H9 (cell line): ENCODE results near the gene HMGN2. TPM values are rescaled to one million over a fixed set of nuclear protein-coding genes. Genes with fewer than 3 reads are reported as not detected.

Source experiments
- DNase-seq: peaks from one replicate; pipeline ENCODE4 v3.0.0-alpha.2; 2017
- H2AFZ ChIP-seq: one replicate; pipeline ENCODE4 v1.6.1; 2013; ENCODE audit warnings: mild to moderate bottlenecking, low read length, control low read depth, moderate library complexity
- H2AK5ac ChIP-seq: 2 replicates; pipeline ENCODE4 v1.6.1; 2013; ENCODE audit warnings: low read length, control low read depth, mixed read lengths; ENCODE audit not compliant: insufficient read length
- H2BK120ac ChIP-seq: one replicate; pipeline ENCODE4 v1.6.1; 2013; ENCODE audit warnings: low read depth, mild to moderate bottlenecking, low read length, control low read depth, inconsistent platforms; ENCODE audit not compliant: poor library complexity, severe bottlenecking
- H2BK12ac ChIP-seq: 2 replicates; pipeline ENCODE4 v1.6.1; 2013; ENCODE audit warnings: low read length, control low read depth, mixed read lengths, low read depth; ENCODE audit not compliant: insufficient read length
- H2BK15ac ChIP-seq: 2 replicates; pipeline ENCODE4 v1.6.1; 2013; ENCODE audit warnings: low read depth, low read length, control low read depth
- H2BK20ac ChIP-seq: one replicate; pipeline ENCODE4 v1.6.1; 2013; ENCODE audit warnings: low read depth, mild to moderate bottlenecking, low read length, control low read depth, inconsistent platforms; ENCODE audit not compliant: poor library complexity, severe bottlenecking
- H2BK5ac ChIP-seq: 2 replicates; pipeline ENCODE4 v1.6.1; 2013; ENCODE audit warnings: low read length, control low read depth, mixed read lengths; ENCODE audit not compliant: insufficient read length
- H3K14ac ChIP-seq: 2 replicates; pipeline ENCODE4 v1.6.1; 2013; ENCODE audit warnings: low read length, control low read depth; ENCODE audit not compliant: insufficient read depth
- H3K18ac ChIP-seq: 2 replicates; pipeline ENCODE4 v1.6.1; 2013; ENCODE audit warnings: low read depth, mild to moderate bottlenecking, mixed read lengths, low read length, control low read depth; ENCODE audit not compliant: insufficient read length
- H3K23ac ChIP-seq: 2 replicates; pipeline ENCODE4 v1.6.1; 2013; ENCODE audit warnings: low read length, control low read depth, mixed read lengths, low read depth; ENCODE audit not compliant: insufficient read length
- H3K23me2 ChIP-seq: 2 replicates; pipeline ENCODE4 v1.6.1; 2013; ENCODE audit warnings: low read depth, mild to moderate bottlenecking, mixed read lengths, low read length, control low read depth; ENCODE audit not compliant: insufficient read length, poor library complexity, severe bottlenecking
- H3K27ac ChIP-seq: 2 replicates; pipeline ENCODE4 v1.5.1; 2013; ENCODE audit warnings: low read length, control low read depth, mixed read lengths, low read depth; ENCODE audit not compliant: insufficient read length
- H3K27me3 ChIP-seq: 2 replicates; pipeline ENCODE4 v1.6.1; 2013; ENCODE audit warnings: low read length, control low read depth, inconsistent platforms; ENCODE audit not compliant: insufficient read depth
- H3K4ac ChIP-seq: 2 replicates; pipeline ENCODE4 v1.6.1; 2013; ENCODE audit warnings: low read depth, mild to moderate bottlenecking, control low read depth, inconsistent platforms, low read length, moderate library complexity
- H3K4me1 ChIP-seq: 2 replicates; pipeline ENCODE4 v1.6.1; 2013; ENCODE audit warnings: low read length, control low read depth, inconsistent platforms; ENCODE audit not compliant: insufficient read depth
- H3K4me2 ChIP-seq: 2 replicates; pipeline ENCODE4 v1.6.1; 2013; ENCODE audit warnings: low read length, control low read depth, mixed read lengths; ENCODE audit not compliant: insufficient read length, insufficient read depth
- H3K56ac ChIP-seq: 2 replicates; pipeline ENCODE4 v1.6.1; 2013; ENCODE audit warnings: low read depth, mild to moderate bottlenecking, mixed read lengths, low read length, control low read depth; ENCODE audit not compliant: insufficient read length
- H3K79me1 ChIP-seq: 2 replicates; pipeline ENCODE4 v1.6.1; 2013; ENCODE audit warnings: low read depth, mild to moderate bottlenecking, moderate library complexity, low read length, control low read depth, inconsistent platforms; ENCODE audit not compliant: insufficient read depth, poor library complexity, severe bottlenecking
- H3K79me2 ChIP-seq: 2 replicates; pipeline ENCODE4 v1.6.1; 2013; ENCODE audit warnings: low read length, control low read depth, inconsistent platforms; ENCODE audit not compliant: insufficient read depth
- H3K9ac ChIP-seq: 2 replicates; pipeline ENCODE4 v1.6.1; 2013; ENCODE audit warnings: low read length, control low read depth, mixed read lengths; ENCODE audit not compliant: insufficient read length; ENCODE audit errors: extremely low read depth
- H3K9me3 ChIP-seq: one replicate; pipeline ENCODE4 v1.6.1; 2013; ENCODE audit warnings: low read depth, low read length, inconsistent platforms; ENCODE audit not compliant: control insufficient read depth
- H3T11ph ChIP-seq: one replicate; pipeline ENCODE4 v1.6.1; 2013; ENCODE audit warnings: mild to moderate bottlenecking, low read length, control low read depth, inconsistent platforms
- H4K20me1 ChIP-seq: one replicate; pipeline ENCODE4 v1.6.1; 2013; ENCODE audit not compliant: control insufficient read depth, insufficient read length, insufficient read depth
- H4K5ac ChIP-seq: 2 replicates; pipeline ENCODE4 v1.6.1; 2013; ENCODE audit warnings: low read depth, mild to moderate bottlenecking, mixed read lengths, low read length, control low read depth; ENCODE audit not compliant: insufficient read length
- H4K8ac ChIP-seq: replicated peaks from 2 replicates; pipeline ENCODE4 v1.6.1; 2013; ENCODE audit warnings: low read length, control low read depth, mixed read lengths, low read depth; ENCODE audit not compliant: insufficient read length
- H4K91ac ChIP-seq: 2 replicates; pipeline ENCODE4 v1.6.1; 2013; ENCODE audit warnings: low read depth, mild to moderate bottlenecking, moderate library complexity, mixed read lengths, low read length, control low read depth; ENCODE audit not compliant: insufficient read length
- H3K27ac Mint-ChIP-seq, 3 experiments: 2 replicates in 2 of 3; 3 replicates in 1 of 3; pipeline ENCODE4 v1.8.0; 2020 to 2021; ENCODE audit warnings: mixed read lengths in 3 of 3, mild to moderate bottlenecking in 1 of 3, moderate library complexity in 1 of 3
- H3K27me3 Mint-ChIP-seq: 2 replicates; pipeline ENCODE4 v1.8.0; 2021; ENCODE audit warnings: low read depth, mild to moderate bottlenecking, moderate library complexity, mixed read lengths
- H3K36me3 Mint-ChIP-seq, 3 experiments: 2 replicates in 2 of 3; 3 replicates in 1 of 3; pipeline ENCODE4 v1.8.0; 2020 to 2021; ENCODE audit warnings: low read depth in 3 of 3, mixed read lengths in 3 of 3; ENCODE audit not compliant: insufficient read depth in 1 of 3
- H3K4me1 Mint-ChIP-seq, 2 experiments: 2 replicates each; pipeline ENCODE4 v1.8.0; 2020; ENCODE audit warnings: mixed read lengths in 2 of 2
- H3K4me3 Mint-ChIP-seq, 2 experiments: 2 replicates in 1 of 2; 3 replicates in 1 of 2; pipeline ENCODE4 v1.8.0; 2020 to 2021; ENCODE audit warnings: mild to moderate bottlenecking in 2 of 2, mixed read lengths in 2 of 2, moderate library complexity in 1 of 2
- H3K9me3 Mint-ChIP-seq, 2 experiments: 2 replicates in 1 of 2; 3 replicates in 1 of 2; pipeline ENCODE4 v1.8.0; 2020; ENCODE audit warnings: mild to moderate bottlenecking in 2 of 2, mixed read lengths in 2 of 2, moderate library complexity in 1 of 2
- WGBS: extraction: QIAGEN DNeasy Blood & Tissue Kit; methylation state at CpG from one replicate; pipeline ENCODE4 v1.1.7; 2013; ENCODE audit warnings: missing lambda C conversion rate, low lambda C conversion rate, mixed read lengths; ENCODE audit not compliant: insufficient read length; ENCODE audit errors: extremely low coverage; 5-methylcytosine and 5-hydroxymethylcytosine counted together
- total RNA-seq: library from RNA; stranded (reverse); gene quantifications from 2 replicates; pipeline ENCODE4 v1.2.1, GENCODE V29; 2021
- TF ChIP-seq, protein P1 (sequence below): fragments of 200-600 bp; sonication (generic); conservative IDR thresholded peaks from 3 replicates; pipeline ENCODE4 v1.8.0; 2021; ENCODE audit warnings: antibody characterized with exemption, mild to moderate bottlenecking

HMGN2 gene
- total RNA-seq, 1 experiment from 2014 or later: 622 TPM

DNA sequence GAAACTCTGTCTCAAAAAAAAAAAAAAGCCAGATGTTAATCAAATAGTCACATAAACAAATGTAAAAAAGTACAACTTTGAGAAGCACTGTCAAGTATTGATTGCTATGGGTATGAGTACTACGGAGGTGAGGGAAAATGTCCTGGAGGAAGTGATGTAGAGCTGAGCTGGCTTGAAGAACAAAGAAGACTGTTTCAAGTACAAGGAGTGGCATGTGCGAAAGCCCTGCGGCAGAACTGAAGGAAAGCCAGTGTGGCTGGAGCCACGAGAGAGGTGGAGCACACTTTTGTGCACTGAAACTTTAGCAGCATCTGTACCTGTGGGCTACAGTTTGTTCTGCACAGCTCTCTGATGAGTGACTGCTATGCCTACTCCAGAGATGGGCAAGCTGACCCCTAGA lies 51.9 kb downstream of the HMGN2 start:
- H3K27ac Mint-ChIP-seq: no peak overlapping the region
- H3K9me3 Mint-ChIP-seq: no peaks in the 10 kb centered on the region
- H3K23ac ChIP-seq: no peak overlapping the region
- no peak overlapping the region for H3K56ac ChIP-seq
- no peak overlapping the region for H3K27ac ChIP-seq
- H2AK5ac ChIP-seq: no peak overlapping the region
- H3K9ac ChIP-seq: no peak overlapping the region
- H4K8ac ChIP-seq: no peak overlapping the region
- H3K9me3 ChIP-seq: no peaks in the 10 kb centered on the region
- WGBS: no CpG with 5 or more reads among the region's 4 CpGs
- no peaks in the 10 kb centered on the region for H3K79me2 ChIP-seq
- no peak overlapping the region for H3T11ph ChIP-seq
- no peaks in the 10 kb centered on the region for H3K4me1 ChIP-seq
- H3K4me2 ChIP-seq: no peak overlapping the region
- H4K91ac ChIP-seq: no peak overlapping the region
- peaks cover 8 to 14% of the 10 kb centered on the region in 2 experiments for H3K4me1 Mint-ChIP-seq
- no peak overlapping the region for H3K18ac ChIP-seq
- H2AFZ ChIP-seq: no peak overlapping the region
- no peak overlapping the region for H3K4me3 Mint-ChIP-seq
- peaks cover 2% of the 10 kb centered on the region for H3K23me2 ChIP-seq
- no peak overlapping the region for H2BK20ac ChIP-seq
- H3K14ac ChIP-seq: no peak overlapping the region
- TF ChIP-seq, protein P1, sequence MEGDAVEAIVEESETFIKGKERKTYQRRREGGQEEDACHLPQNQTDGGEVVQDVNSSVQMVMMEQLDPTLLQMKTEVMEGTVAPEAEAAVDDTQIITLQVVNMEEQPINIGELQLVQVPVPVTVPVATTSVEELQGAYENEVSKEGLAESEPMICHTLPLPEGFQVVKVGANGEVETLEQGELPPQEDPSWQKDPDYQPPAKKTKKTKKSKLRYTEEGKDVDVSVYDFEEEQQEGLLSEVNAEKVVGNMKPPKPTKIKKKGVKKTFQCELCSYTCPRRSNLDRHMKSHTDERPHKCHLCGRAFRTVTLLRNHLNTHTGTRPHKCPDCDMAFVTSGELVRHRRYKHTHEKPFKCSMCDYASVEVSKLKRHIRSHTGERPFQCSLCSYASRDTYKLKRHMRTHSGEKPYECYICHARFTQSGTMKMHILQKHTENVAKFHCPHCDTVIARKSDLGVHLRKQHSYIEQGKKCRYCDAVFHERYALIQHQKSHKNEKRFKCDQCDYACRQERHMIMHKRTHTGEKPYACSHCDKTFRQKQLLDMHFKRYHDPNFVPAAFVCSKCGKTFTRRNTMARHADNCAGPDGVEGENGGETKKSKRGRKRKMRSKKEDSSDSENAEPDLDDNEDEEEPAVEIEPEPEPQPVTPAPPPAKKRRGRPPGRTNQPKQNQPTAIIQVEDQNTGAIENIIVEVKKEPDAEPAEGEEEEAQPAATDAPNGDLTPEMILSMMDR: no peak
- no peak overlapping the region for H3K4ac ChIP-seq
- H3K79me1 ChIP-seq: no peaks in the 10 kb centered on the region
- no peak overlapping the region for H4K5ac ChIP-seq
- H3K36me3 Mint-ChIP-seq: no peaks in the 10 kb centered on the region
- H2BK12ac ChIP-seq: no peak overlapping the region
- no peaks in the 10 kb centered on the region for H4K20me1 ChIP-seq
- no peak overlapping the region for H2BK120ac ChIP-seq
- no peak for DNase-seq
- no peak overlapping the region for H2BK15ac ChIP-seq
- no peaks in the 10 kb centered on the region for H3K27me3 ChIP-seq
- no peak overlapping the region for H2BK5ac ChIP-seq
- H3K27me3 Mint-ChIP-seq: peaks cover 24% of the 10 kb centered on the region

Other genes starting within 250 kb of the HMGN2 start
- gene CEP85, start 238.2 kb upstream of the HMGN2 start, total RNA-seq: 37.9 and 38.6 TPM in 2 replicates
- gene SH3BGRL3, start 192.4 kb upstream of the HMGN2 start, total RNA-seq: 86.2 and 86.3 TPM in 2 replicates
- 13.1 and 13.7 TPM in 2 replicates for gene UBXN11, start 165.8 kb upstream of the HMGN2 start, total RNA-seq
- 3.8 and 4.1 TPM in 2 replicates for gene CD52, start 154.5 kb upstream of the HMGN2 start, total RNA-seq
- gene CRYBG2, start 118.3 kb upstream of the HMGN2 start, total RNA-seq: 11.8 and 12.8 TPM in 2 replicates
- gene ZNF683, start 99.7 kb upstream of the HMGN2 start, total RNA-seq: not detected in 2 replicates
- gene LIN28A, start 61.6 kb upstream of the HMGN2 start, total RNA-seq: 1,267 and 1,289 TPM in 2 replicates
- 49.8 and 61.2 TPM in 2 replicates for gene DHDDS, start 40.1 kb upstream of the HMGN2 start, total RNA-seq
- gene RPS6KA1, start 57.3 kb downstream of the HMGN2 start, total RNA-seq: 43.3 and 45.3 TPM in 2 replicates
- 133 and 147 TPM in 2 replicates for gene ARID1A, start 223.6 kb downstream of the HMGN2 start, total RNA-seq